Kidney capillary endothelial cell (primary cell): ENCODE data around the gene FANCE.

Experiments used
- DNase-seq: peaks from one replicate; pipeline ENCODE4 v3.0.0-alpha.2; 2018; ENCODE audit warnings: low spot score

Gene FANCE

DNA sequence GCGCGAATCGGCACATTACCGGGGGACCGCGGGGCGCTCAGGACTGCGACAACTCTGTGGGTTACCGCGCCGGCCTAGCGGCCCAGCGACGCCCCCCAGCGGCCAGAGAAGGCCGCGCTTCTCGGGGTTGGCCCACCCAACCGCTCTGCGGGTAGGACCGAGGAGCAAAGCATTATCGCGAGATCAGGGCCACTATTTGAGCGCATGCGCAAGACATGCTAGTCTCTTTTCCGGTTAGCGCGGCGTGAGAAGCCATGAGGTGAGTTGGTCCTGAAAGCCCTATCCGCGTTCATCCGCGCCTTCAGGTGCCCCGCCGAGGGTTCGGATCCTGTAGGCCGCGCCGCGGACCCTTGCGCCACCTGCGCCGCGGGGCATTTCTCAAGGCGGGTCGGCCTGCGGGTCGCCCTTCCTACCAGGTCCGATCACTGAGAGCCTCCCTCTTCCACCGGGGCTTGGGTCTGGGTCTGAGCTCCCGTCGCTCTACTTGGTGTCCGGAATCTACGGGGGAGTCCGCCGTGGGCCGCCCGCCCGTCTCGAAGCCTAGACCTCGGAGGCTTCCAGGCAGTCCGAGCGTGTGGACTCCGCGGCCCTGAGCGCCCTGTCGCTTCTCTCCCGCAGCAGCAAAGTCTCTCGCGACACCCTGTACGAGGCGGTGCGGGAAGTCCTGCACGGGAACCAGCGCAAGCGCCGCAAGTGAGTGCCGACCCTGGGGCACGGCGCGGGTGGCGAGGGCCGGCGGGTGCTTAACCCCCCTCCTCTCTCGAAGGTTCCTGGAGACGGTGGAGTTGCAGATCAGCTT lies 16.2 kb downstream of the FANCE start, which contains the start of gene RPL10A:
TSS of gene RPL10A (plus strand) at position 221 of the 799 bp plus-strand sequence. CDS start at position 255, 34 bp downstream.
- peak; percentile 93 for DNase-seq

DNA sequence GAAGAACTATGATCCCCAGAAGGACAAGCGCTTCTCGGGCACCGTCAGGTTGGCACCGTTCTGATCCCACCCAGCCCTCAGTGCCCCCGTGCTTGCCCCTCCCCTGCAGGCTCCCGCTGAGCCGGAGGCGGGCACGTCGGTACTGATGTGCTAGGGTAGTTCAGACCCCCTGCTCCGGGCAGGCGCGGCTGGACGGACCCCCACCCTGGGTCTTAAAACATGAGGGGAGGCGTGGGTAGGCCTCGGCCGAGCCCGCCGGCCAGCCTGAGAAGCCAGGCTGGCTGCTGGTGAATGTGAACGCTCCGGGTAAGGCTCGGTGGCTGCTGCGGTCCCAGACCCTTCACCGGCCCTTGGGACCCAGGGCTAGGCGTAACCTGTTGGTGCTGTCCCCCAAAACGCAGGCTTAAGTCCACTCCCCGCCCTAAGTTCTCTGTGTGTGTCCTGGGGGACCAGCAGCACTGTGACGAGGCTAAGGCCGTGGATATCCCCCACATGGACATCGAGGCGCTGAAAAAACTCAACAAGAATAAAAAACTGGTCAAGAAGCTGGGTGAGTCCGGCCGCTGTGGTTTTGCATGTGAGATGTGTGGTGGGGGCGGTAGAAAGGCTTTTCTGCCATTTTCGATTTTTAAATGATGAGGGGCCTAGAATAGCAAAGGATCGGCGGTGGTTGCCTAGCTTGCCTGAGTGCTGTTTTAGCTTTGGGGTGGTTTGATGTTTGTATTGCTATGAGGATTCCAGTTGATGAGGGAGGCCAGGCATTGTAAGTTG lies 17.0 kb downstream of the FANCE start:
- DNase-seq = no peak

DNA sequence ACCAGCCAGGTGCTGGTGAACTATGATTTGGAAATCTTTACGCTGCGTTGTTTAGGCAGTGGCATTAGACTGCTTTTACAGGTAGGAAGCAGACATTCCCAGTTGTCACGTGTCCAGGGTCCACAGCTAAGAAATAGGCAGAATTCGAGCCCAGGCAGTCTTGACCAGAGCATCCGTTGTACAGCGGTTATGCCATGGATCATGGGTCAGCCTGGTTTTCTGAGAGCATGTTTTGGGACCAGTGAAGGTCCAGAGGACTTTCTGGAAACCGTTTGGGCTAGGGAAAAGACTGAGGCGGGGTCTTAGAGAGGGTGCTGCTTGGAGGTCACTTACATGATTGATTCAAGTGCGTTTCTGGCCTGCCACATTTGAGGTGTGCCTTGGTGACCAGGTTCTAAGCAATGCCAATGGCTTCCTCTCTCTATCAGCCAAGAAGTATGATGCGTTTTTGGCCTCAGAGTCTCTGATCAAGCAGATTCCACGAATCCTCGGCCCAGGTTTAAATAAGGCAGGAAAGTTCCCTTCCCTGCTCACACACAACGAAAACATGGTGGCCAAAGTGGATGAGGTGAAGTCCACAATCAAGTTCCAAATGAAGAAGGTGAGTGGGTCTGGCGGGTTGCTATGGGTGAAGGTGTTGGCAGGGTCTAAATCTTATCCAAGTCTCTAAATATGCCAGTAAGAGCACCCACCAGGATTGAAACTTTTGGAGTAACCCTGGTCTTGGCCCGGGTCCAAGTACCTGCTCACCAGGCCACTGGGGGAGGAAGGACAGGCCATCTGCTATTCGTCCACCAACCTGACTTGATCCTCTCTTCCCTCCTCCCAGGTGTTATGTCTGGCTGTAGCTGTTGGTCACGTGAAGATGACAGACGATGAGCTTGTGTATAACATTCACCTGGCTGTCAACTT lies 17.9 kb downstream of the FANCE start:
- no peak for DNase-seq

DNA sequence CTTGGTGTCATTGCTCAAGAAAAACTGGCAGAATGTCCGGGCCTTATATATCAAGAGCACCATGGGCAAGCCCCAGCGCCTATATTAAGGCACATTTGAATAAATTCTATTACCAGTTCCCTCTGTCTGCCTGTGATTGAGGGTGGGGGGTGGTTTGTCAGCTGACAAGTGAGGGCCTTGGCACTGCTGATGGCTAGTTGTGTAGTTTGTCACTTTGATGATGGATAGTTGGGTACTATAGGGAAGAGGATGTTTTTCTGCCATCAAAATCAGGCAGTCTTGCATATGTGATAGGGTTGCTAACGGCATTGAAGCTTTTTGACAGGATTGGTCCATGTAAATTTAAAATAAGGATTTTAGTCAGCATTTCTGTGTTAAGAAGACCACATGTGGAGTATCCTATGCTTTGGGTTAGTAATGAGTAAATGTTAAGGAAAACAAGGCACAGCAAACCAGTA lies 18.6 kb downstream of the FANCE start:
- no peak for DNase-seq

DNA sequence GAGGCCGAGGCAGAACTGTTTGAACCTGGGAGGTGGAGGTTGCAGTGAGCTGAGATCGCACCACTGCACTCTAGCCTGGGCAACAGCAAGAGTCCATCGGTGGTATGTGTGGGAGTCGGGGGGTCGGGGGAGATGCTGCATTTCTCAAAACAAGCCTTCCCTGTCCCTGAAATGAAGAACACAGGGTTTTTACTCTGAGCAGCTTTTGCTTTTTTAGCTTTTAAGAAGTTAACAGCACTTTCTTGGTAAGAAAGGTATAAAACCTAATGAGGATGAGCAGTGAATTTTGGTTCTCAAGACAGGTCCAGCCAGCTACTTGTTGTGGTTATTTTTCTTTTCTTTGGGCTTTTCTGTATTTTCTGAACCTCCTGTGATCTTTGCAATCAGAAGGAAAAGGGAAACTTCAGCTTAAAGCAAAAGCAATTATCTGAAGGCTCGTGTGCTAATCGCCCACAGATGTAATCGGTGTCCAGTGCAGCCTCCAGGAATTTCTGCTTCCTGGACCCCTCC lies 19.8 kb downstream of the FANCE start:
- no peak for DNase-seq

DNA sequence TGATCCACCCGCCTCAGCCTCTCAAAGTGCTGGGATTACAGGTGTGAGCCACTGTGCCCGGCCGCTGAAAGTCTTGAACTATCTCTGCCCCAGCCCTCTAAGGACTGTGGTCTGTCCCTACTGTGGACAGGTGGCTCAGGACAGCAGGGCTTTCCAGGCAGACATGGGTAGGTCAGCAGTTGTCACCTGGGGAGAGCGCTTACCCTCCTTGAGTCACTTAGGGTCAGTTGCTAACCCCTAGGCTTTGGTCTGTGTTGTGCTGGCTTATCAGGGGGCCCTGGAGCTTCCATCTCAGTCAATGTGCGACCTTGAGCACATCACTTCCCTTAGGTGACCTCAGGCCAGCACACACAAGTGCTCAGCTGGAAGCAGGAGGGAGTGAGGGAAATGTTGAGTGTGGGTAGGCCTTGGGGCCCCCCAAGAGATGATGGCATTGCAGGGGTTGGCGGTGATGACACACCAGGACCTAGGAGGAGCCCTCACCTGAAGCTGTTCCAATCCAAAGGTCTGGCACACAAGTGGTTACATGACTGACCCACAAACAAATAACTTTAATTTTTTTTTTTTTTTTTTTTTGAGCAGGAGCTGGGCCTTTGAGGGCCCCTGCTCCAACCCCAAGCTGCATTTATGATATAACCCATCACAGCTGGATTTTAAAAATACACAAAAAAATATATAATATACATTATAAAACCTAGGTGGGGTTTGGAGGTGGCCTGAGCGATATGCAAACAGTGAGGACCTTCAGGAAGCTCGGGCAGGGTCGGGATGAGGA lies 21.1 kb downstream of the FANCE start:
- DNase-seq = no peak

DNA sequence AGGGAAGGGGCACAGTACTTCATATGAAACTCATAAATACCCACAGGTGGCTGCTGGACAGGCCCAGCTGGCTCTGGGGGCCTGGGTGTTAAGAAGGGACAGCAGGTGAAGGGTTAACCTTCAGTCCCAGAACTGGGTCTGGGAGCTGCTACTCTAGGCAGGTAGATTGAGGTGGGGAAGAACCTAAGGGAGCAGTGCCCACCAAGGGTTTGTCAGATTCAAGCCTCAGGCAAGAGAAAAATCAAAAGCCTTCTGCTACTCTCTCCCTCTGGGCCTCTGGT lies 21.7 kb downstream of the FANCE start:
- DNase-seq = no peak

DNA sequence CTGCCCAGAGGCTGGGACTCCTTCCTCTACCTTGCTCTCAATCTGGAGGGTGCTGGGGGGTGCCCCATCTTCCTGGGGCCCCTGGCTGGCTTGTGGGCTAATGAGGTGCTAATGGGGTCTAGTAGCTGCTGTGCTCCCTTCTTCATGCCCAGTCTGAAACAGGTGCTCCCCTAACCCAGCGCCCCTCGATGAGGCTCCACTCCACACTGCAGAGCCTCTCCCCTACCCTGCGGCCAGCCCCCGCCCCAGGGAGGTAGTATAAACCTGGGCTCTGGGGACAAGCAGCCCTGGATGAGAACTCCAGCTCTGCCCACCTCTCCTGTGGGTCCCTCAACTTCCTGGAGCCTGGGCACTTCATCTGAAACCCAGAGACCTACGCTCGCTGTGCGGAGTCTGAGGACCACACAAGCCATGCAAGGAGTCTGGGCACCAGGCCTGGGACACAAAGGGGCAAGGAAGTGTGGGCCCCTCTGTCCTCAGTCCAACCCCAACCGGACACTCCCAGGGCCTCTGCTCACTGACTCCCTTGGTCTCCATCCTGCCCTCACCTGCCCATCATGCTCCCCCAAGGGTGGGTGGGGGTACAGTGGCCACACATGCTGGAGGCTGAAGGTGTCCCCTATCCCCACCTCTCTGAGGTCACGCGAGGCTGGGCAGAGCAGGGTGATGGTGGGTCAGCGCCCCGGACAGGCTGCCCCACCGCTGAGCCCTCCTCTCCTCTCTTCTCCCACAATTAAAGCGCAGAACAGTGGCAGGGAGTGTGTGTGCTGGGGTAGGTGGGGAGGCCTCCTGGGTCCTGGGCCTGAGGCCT lies 22.2 kb downstream of the FANCE start:
- DNase-seq = no peak

DNA sequence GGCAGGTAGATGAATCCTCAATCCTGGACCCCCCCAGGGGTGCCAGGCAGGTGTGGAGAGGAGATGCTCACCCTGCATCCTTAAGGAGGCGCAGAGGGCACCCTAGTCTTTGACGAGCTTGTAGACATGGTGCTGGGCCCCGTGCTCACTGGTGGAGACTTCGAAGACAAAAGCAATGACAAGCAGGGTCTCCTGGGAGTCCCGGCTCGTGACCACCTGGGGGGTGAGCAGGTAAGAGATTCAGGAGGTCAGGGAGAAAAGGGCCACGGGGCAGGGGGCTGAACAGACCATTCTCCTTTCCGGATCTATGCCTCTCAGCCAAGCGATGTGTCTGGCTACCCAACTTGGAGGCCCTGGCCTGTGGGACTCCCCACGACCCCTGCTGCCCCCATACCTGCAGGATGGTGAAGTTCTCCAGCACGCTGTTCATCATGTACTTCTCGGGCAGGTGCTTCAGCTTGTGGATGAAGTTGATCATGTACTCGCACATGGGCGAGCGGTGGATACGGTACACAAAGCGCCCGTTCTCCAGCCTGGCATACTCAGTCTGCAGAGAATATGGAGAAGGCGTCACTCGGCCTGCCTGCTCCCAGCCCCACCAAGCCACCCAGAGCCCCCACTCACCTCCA lies 22.9 kb downstream of the FANCE start:
- DNase-seq = no peak

DNA sequence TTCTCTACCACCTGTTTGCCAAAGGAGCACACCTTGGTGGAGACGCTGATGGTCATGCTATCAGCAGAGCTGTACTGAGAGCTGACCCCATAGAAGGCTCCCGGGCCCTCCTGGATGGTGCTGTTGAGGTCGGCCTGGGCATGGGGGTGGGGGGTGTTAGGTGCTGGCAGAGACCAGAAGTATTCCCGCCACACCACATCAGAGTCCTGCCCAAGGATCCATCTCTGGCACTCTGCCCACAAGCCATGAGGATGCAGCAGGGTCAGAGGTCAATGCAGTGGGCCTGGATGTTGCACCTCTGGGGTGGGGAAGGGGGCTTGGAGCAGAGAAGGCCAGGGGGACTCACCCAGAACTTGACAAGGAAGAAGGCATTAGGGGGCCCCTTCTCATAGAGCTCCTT lies 23.4 kb downstream of the FANCE start:
- DNase-seq = no peak

DNA sequence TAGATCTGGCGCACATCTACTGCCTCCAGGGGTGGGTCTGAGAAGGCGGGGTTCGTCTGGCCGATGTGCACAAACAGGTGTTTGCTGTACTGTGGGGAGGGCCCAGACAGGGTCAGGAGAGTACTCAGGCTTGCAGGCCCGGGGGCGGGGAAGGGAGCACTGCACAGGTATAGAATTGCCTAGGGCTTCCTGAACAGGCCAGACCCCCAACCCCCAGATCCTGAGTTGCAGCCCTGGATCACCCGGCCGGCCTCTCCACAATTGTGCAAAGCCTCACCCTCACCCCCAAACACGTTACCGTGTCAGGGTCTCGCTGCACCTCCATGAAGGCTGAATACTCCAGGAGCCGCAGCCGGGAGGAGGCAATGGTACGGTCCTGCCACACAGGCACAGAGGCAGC lies 23.9 kb downstream of the FANCE start:
- no peak for DNase-seq

DNA sequence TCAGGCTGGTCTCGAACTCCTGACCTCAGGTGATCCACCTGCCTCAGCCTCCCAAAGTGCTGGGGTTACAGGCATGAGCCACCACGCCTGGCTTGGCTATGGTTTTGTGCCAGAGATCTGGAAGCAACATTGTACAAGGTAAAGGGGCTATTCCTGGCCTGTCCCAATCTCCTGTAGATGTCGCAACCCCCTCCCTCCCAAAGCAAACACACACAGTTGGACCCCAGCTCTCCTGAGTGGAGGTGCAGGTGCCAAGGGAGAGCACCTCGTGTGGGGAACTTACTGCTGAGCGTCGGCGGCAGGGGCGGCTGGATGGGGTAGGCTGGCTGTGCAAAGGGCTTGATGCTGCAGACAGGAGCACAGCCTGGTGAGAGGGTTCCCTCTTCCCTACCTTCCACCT lies 24.9 kb downstream of the FANCE start:
- DNase-seq = no peak

DNA sequence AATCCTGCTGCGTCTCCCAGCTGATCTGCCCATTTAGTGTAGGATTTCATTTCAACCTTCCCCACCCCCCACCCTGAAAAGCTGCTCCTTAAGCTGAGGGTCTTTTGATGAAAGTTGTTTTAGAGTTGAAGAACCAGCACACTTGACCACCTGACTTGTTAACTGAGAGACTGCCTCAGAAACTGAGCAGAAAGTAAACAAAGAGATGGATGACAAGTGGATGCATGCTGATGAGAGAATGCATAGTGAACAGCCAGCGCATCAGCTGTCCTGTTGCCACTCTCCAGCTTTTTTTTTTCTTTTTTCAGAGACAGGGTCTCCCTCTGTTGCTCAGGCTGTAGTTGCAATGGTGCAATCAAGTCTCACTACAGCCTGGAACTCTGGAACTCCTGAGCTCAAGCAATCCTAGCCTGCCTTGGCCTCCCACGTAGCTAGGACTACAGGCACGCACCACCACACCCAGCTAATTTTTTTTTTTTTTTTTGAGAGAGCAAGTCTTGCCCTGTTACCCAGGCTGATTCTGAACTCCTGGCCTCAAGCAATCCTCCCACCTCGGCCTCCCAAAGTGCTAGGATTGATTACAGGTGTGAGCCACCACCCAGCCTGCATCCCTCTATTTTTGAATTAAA lies 25.5 kb downstream of the FANCE start:
- DNase-seq = no peak

DNA sequence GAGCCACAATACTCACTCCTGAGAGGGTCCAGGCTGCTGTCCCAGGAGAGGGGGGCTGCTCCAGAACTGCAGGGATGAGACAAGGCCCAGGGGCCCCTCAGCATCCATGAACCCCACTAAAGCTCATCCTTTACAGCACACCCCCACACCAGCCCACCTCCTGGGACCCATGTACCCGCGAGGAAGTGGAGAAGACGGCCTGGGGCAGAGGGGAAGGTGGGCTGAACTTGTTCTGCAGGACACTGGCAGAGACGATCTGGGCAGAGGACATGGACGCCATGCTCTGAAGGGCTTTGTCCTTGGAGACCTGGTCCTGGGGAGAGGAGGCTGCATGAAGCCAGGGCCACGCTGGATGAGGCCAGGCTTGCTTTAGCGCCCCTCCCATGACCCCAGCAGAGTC lies 26.1 kb downstream of the FANCE start:
- no peak for DNase-seq

DNA sequence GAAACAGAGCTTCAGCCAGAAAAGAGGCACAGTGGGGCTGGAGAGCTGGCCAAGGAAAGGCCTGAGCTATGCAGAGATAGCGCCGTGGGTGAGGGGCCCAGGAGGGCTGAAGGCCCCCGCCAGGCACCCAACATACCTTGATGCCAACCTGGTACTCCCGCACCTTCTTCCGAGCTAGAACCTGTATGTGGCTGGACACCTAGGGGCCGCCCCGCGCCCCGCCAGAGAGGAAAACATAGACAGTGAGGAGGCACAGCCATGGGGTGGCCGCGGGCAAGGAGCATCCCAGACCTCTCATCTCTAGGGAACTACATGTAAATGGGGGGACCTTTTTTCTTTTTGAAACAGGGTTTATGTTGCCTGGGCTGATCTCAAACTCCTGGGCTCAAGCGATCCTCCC lies 28.0 kb downstream of the FANCE start:
- no peak for DNase-seq

DNA sequence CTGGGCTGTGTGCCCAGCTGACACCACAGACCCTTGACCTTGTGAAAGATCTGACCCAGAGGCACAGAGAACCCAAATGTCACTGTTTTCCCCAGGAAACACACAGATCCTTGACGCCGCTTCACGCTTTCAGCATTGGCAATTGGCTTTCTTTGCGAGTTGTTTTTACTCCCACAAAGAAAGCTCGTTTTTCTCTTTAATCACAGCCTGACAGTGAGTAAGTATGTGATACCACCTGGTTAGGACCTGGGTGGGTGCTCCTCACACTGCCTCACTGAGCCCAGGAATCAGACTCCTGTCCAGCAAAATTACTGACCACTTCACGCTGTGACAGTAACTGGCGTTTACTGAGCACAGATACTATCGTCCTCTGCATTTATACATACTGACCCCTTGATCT lies 29.1 kb downstream of the FANCE start:
- DNase-seq = no peak

DNA sequence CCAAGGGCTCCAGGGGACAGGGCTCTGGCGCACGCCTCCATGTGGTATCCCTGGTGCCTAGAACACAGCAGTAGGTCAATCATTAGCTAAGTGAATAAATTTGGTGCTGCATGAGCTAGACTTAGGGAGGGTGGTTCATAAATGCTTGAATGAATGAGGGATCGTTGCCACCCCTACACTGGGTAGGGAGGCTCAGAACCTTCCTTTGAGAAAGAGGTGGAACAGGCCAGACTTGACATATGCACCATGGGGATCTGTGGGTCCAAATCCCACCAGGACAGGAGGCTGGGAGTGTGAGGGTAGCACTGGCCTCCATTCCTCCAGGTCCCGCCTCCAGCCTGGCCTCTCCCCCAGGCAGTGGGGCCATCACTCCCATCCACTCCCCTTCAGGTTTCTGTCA lies 30.9 kb downstream of the FANCE start:
- DNase-seq = no peak

DNA sequence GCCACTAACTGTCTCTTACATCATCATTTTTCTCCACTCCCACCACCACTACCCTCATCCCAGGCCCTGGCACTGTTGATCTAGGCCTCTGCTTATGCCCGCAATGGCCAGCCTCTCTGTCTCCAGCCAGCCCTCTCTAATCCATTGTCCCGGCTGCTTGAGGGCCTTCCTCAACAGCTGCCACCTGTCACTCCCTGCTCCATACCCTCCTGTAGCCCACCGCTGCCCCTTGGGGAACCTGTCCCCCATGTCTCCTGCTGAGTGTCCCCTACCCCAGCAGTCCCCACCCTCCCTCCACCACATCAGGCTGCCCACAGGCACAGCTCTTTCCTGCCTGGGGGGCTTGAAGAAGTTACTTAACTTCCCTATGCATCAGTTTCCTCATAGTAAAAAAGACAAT lies 31.4 kb downstream of the FANCE start:
- no peak for DNase-seq

DNA sequence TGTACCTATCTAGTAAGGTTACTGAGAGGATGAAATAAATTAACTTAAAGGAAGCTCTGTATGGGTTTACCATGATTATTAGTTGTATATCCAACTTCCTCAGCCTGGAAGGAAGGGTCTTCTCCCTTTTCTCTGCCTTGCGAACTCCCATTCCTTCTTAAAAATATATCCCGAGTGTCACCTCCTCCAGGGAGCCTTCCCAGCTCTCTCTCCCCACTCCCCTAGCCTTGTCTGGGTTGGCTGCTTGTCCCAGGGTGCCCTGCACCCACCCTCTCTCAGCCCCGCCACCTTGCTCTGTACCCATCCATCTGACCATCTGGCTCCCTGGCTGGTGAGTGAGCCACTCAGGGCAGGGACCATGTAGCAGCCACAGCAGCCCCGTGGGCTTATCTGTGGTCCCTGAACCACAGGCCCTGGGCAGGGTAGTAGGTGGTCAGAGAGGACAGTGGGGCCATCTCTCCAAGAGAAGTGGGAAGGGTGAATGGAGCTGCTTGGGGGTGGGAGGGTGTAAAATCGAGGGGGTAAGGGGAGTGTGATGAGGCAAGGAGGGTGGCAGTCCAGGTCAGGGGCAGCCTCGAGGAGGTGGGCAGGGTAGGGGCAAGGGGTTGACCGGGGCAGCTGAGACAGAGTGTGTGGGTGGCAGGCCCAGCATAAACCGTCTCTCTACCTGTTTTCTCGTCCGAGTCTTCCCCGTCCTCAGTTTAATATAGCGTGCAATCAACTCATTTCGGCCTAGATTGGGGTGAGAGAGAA lies 31.9 kb downstream of the FANCE start:
- no peak for DNase-seq
